DND-41 (cell line): ENCODE data around the gene IKZF2.
A peak's percentile ranks its signal among the peaks of the same experiment; 100 is the strongest.

Experiments used
- ATAC-seq: fragments of 200-7000 bp; cut with Tn5 transposase; 3 replicates; pipeline ENCODE4 v1.9.1; 2021; ENCODE audit warnings: low read depth; ENCODE audit not compliant: insufficient read depth
- DNase-seq: peaks from one replicate; pipeline ENCODE4 v3.0.0-alpha.2; 2020
- H2AFZ ChIP-seq: 2 replicates; pipeline ENCODE4 v1.6.0; 2012; ENCODE audit warnings: low read depth, low read length
- H3K27ac ChIP-seq: 2 replicates; pipeline ENCODE4 v1.5.1; 2012; ENCODE audit warnings: low read length, inconsistent platforms
- H3K27me3 ChIP-seq: fragments of 200-600 bp; sonication (generic); 2 replicates; pipeline ENCODE4 v1.6.0; 2012; ENCODE audit warnings: low read length, mild to moderate bottlenecking, inconsistent platforms; ENCODE audit not compliant: insufficient read depth, poor library complexity
- H3K36me3 ChIP-seq: 2 replicates; pipeline ENCODE4 v1.5.1; 2012; ENCODE audit warnings: low read length, inconsistent platforms; ENCODE audit not compliant: insufficient read depth
- H3K4me1 ChIP-seq: 2 replicates; pipeline ENCODE4 v1.5.1; 2012; ENCODE audit warnings: mild to moderate bottlenecking, low read length; ENCODE audit not compliant: insufficient read depth
- H3K4me2 ChIP-seq: 2 replicates; pipeline ENCODE4 v1.6.0; 2012; ENCODE audit warnings: mild to moderate bottlenecking, moderate library complexity, low read length, inconsistent platforms; ENCODE audit not compliant: insufficient read depth
- H3K4me3 ChIP-seq, 2 experiments: fragments of 200-600 bp in 1 of 2; shearing (Covaris generic) in 1 of 2; 2 replicates each; pipeline ENCODE4 v1.5.1; 2012 to 2016; ENCODE audit warnings: inconsistent platforms in 2 of 2, low read length in 2 of 2, mild to moderate bottlenecking in 2 of 2, low read depth in 1 of 2, moderate library complexity in 1 of 2
- H3K79me2 ChIP-seq: 2 replicates; pipeline ENCODE4 v1.6.0; 2012; ENCODE audit warnings: low read length, inconsistent platforms; ENCODE audit not compliant: insufficient read depth
- H3K9ac ChIP-seq: 2 replicates; pipeline ENCODE4 v1.6.0; 2012; ENCODE audit warnings: low read depth, mild to moderate bottlenecking, inconsistent platforms, low read length, moderate library complexity
- H3K9me3 ChIP-seq: 2 replicates; pipeline ENCODE4 v1.5.1; 2012; ENCODE audit warnings: low read length, moderate library complexity, mild to moderate bottlenecking, inconsistent platforms; ENCODE audit not compliant: insufficient read depth, severe bottlenecking
- H4K20me1 ChIP-seq: 2 replicates; pipeline ENCODE4 v1.6.0; 2012; ENCODE audit warnings: low read length; ENCODE audit not compliant: insufficient read depth
- CTCF ChIP-seq: IDR thresholded peaks from 2 replicates; pipeline ENCODE4 v1.5.1; 2012; ENCODE audit warnings: borderline replicate concordance, low read length, moderate library complexity, mild to moderate bottlenecking; ENCODE audit not compliant: poor library complexity, severe bottlenecking; ENCODE audit errors: extremely low read depth
- EZH2 ChIP-seq: IDR thresholded peaks from 3 replicates; pipeline ENCODE4 v1.6.1; 2012; ENCODE audit warnings: borderline replicate concordance, low read depth, mild to moderate bottlenecking, moderate library complexity, low read length, inconsistent platforms; ENCODE audit not compliant: severe bottlenecking

The IKZF2 gene

GRCh38 chr2:213069531-213069930 is 81.9 kb downstream of the IKZF2 start:
- Histone ChIP-seq H4K20me1 (peaks cover 17% of the 10 kb centered on the region; the same call in 1 of the 2 replicates), H3K9me3 (no peaks in the 10 kb centered on the region), H3K36me3 (no peaks in the 10 kb centered on the region; the same call in none of the 2 replicates), H3K4me3 (no peak overlapping the region), H3K27me3 (no peaks in the 10 kb centered on the region), H3K9ac (no peak overlapping the region), H3K27ac (peak overlapping the region; percentile 40), H2AFZ (no peak overlapping the region), H3K79me2 (peaks cover 100% of the 10 kb centered on the region), H3K4me2 (no peak overlapping the region), H3K4me1 (peaks cover 86% of the 10 kb centered on the region)
- ATAC-seq = no peak
- DNase-seq = no peak
- no peak for TF ChIP-seq EZH2

DNA sequence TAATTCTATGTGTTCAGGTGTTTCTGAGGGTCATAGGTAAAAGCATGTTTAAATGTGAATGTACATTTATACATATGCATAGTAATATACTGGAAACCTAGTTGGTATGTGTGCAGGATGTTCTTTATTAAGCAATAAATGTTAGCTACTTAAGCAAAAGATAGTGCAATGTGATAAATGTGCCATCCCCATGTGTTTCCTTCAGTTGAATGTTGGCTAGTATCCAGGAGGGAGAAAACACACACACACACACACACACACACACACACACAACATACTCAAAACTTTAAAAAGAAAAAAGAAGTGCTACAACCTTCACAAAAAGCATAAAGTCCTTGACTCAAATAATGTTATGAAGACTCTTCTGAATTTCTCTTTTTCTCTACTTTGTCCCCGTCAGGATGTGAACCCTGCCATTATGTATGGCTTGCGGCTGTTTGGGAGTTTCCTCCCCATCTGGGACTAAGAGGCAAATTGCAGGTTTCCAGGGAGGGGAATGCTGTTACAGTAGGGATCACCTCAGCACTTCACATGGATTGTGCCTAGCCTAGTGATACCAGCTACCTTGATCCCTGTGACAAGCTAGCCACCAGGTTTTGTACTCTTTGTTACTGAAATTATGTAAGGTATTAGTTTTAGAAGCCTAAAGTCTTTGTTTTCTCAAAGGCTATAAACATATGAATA is 82.6 kb downstream of the IKZF2 start:
- no peaks in the 10 kb centered on the region; the same call in none of the 2 replicates for H3K36me3 ChIP-seq
- no peaks in the 10 kb centered on the region for H3K27me3 ChIP-seq
- H3K9me3 ChIP-seq = no peaks in the 10 kb centered on the region
- no peak for TF ChIP-seq CTCF
- no peak for TF ChIP-seq EZH2
- peaks cover 14% of the 10 kb centered on the region; the same call in 1 of the 2 replicates for H4K20me1 ChIP-seq
- no peak overlapping the region for H2AFZ ChIP-seq
- DNase-seq (no peak), ATAC-seq (no peak)
- H3K4me1 ChIP-seq = peaks cover 93% of the 10 kb centered on the region
- no peak overlapping the region for H3K4me3 ChIP-seq
- H3K79me2 ChIP-seq = peaks cover 100% of the 10 kb centered on the region
- H3K9ac ChIP-seq = no peak overlapping the region
- 0 out of 2 replicates have a peak overlapping the region, but pooled peaks have one; percentile 40 for H3K27ac ChIP-seq
- H3K4me2 ChIP-seq = no peak overlapping the region

DNA sequence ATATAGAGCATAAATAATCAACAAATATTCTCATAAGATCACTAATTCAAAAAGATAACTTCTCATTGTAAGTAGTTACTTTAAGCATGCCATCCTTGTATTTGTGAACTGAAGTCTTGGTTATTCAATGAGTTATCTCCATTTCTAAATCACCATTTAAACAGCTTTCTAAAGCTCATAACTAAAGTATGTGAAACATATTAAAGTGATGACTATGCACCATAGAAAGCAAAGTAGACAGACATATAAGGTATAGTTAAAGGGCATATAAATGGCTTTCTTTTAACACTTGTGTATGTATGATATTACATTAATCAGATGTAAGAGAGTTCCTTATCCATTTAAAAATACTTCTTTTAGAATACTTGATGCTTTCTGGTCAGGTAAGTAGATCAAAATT is 83.5 kb downstream of the IKZF2 start:
- Histone ChIP-seq H3K27ac (no peak overlapping the region), H3K9me3 (no peaks in the 10 kb centered on the region), H3K4me2 (no peak overlapping the region), H4K20me1 (peaks cover 18% of the 10 kb centered on the region; the same call in 1 of the 2 replicates), H3K36me3 (no peaks in the 10 kb centered on the region; the same call in none of the 2 replicates), H3K9ac (no peak overlapping the region), H2AFZ (no peak overlapping the region), H3K4me3 (no peak overlapping the region), H3K79me2 (peaks cover 100% of the 10 kb centered on the region), H3K4me1 (peaks cover 96% of the 10 kb centered on the region), H3K27me3 (no peaks in the 10 kb centered on the region)
- DNase-seq (no peak), ATAC-seq (no peak)
- no peak for TF ChIP-seq CTCF
- no peak for TF ChIP-seq EZH2

DNA sequence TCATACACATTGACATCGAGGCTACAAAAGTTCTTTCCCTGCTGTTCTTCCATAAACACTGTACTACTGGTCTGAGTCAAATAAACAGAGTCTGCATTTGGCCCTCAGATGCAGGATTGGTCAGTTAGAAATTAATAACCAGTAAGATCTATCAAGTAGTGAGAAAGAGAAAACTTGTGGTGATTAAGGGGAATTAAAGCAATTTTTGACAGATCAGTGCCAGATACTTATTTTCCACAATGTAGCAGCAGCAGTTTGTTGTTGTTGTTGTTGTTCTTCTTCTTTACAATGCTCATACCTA is 85.0 kb downstream of the IKZF2 start:
- peaks cover 100% of the 10 kb centered on the region for H3K79me2 ChIP-seq
- H4K20me1 ChIP-seq = peaks cover 18% of the 10 kb centered on the region; the same call in 1 of the 2 replicates
- TF ChIP-seq CTCF (no peak), EZH2 (no peak)
- H3K27me3 ChIP-seq = no peaks in the 10 kb centered on the region
- no peaks in the 10 kb centered on the region; the same call in none of the 2 replicates for H3K36me3 ChIP-seq
- no peaks in the 10 kb centered on the region for H3K9me3 ChIP-seq
- no peak overlapping the region for H2AFZ ChIP-seq
- peaks cover 86% of the 10 kb centered on the region for H3K4me1 ChIP-seq
- no peak for ATAC-seq
- H3K4me3 ChIP-seq = no peak overlapping the region
- H3K27ac ChIP-seq = peak overlapping the region; percentile 46
- DNase-seq = no peak
- no peak overlapping the region for H3K9ac ChIP-seq
- H3K4me2 ChIP-seq = peak overlapping the region; percentile 19; the same call in 1 of the 2 replicates
